Tibial artery (tissue), 4 donors: ENCODE data around the gene SHH.

ENCODE experiments used
- DNase-seq, 2 donors: peaks; one replicate each; pipeline ENCODE4 v3.0.0-alpha.2; 2019
- H3K27ac ChIP-seq, 2 donors: fragments of 200-600 bp; sonication (generic) in 1 of 2; 1 replicate in 1 of 2; 2 replicates in 1 of 2; pipeline ENCODE4 v1.5.1; 2018 to 2019; ENCODE audit warnings: mild to moderate bottlenecking in 1 of 2
- H3K27me3 ChIP-seq, 2 donors: fragments of 200-600 bp; sonication (generic) in 1 of 2; one replicate each; pipeline versions ENCODE4 v1.5.1 to v1.6.0; 2016 to 2019
- H3K36me3 ChIP-seq, 3 donors: fragments of 200-600 bp; sonication (generic) in 2 of 3; one replicate each; pipeline ENCODE4 v1.5.1; 2016 to 2019; ENCODE audit warnings: mild to moderate bottlenecking in 2 of 3
- H3K4me1 ChIP-seq, 4 donors: fragments of 200-600 bp; sonication (generic) in 2 of 4; 1 replicate in 3 of 4; 2 replicates in 1 of 4; pipeline ENCODE4 v1.5.1; 2016 to 2019
- H3K4me3 ChIP-seq, 2 donors: fragments of 200-600 bp; sonication (generic) in 1 of 2; 1 replicate in 1 of 2; 2 replicates in 1 of 2; pipeline ENCODE4 v1.5.1; 2018 to 2019; ENCODE audit warnings: mild to moderate bottlenecking in 2 of 2
- H3K9me3 ChIP-seq, 3 donors: fragments of 200-600 bp; sonication (generic) in 1 of 3; one replicate each; pipeline ENCODE4 v1.5.1; 2016 to 2019
- intact Hi-C: fragments of 100-400 bp; cut with DNase I; formaldehyde crosslinking; loops from one replicate; pipeline ENCODE4 v1.15.0; 2023; ENCODE audit warnings: low total_unique reads
- TF ChIP-seq, protein P1 (sequence below), 2 experiments: fragments of 200-600 bp in 1 of 2; fragments of 450-650 bp in 1 of 2; IDR thresholded peaks; one replicate each; pipeline ENCODE4 v1.5.1; 2017 to 2019; ENCODE audit warnings: antibody characterized with exemption in 2 of 2, mild to moderate bottlenecking in 1 of 2, moderate library complexity in 1 of 2

SHH gene

GRCh38 chr7:155804897-155805825 is 7.1 kb downstream of the SHH start:
- H3K4me3 ChIP-seq, result peak overlapping the region; percentile 29 to 43
- intact Hi-C loops, result loop anchor here (10.0 kb wide), 1 partner anchor 1010 kb away; no protein-coding TSS in a partner anchor
- DNase-seq, result no peak
- H3K4me1 ChIP-seq, result peaks cover 0 to 66% (median 59%) of the 10 kb centered on the region in 4 donors
- no peaks in the 10 kb centered on the region for H3K36me3 ChIP-seq
- TF ChIP-seq, protein P1, sequence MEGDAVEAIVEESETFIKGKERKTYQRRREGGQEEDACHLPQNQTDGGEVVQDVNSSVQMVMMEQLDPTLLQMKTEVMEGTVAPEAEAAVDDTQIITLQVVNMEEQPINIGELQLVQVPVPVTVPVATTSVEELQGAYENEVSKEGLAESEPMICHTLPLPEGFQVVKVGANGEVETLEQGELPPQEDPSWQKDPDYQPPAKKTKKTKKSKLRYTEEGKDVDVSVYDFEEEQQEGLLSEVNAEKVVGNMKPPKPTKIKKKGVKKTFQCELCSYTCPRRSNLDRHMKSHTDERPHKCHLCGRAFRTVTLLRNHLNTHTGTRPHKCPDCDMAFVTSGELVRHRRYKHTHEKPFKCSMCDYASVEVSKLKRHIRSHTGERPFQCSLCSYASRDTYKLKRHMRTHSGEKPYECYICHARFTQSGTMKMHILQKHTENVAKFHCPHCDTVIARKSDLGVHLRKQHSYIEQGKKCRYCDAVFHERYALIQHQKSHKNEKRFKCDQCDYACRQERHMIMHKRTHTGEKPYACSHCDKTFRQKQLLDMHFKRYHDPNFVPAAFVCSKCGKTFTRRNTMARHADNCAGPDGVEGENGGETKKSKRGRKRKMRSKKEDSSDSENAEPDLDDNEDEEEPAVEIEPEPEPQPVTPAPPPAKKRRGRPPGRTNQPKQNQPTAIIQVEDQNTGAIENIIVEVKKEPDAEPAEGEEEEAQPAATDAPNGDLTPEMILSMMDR (IDR thresholded peaks at IDR 0.05), result no peak
- no peaks in the 10 kb centered on the region for H3K9me3 ChIP-seq
- peaks cover 0 to 98% of the 10 kb centered on the region in 2 donors for H3K27me3 ChIP-seq
- H3K27ac ChIP-seq, result no peak overlapping the region

- H3K27ac ChIP-seq, result no peak overlapping the region
- H3K27me3 ChIP-seq, result peaks cover 0 to 98% of the 10 kb centered on the region in 2 donors
- peaks cover 0 to 59% (median 53%) of the 10 kb centered on the region in 4 donors for H3K4me1 ChIP-seq
- H3K9me3 ChIP-seq, result no peaks in the 10 kb centered on the region
- no peaks in the 10 kb centered on the region for H3K36me3 ChIP-seq
- peak overlapping the region in 1 of 2 donors; percentile 43 for H3K4me3 ChIP-seq
- TF ChIP-seq, protein P1 (IDR thresholded peaks at IDR 0.05), result no peak
- intact Hi-C loops, result loop anchor here (10.0 kb wide), 1 partner anchor 1010 kb away; no protein-coding TSS in a partner anchor
- DNase-seq, result no peak
Measured at GRCh38 chr7:155804431-155804831, 7.8 kb downstream of the SHH start.

- no peak for DNase-seq
- no peak overlapping the region for H3K27ac ChIP-seq
- TF ChIP-seq, protein P1 (IDR thresholded peaks at IDR 0.05), result no peak
- H3K4me3 ChIP-seq, result peak overlapping the region; percentile 1 to 43
- no peaks in the 10 kb centered on the region for H3K36me3 ChIP-seq
- intact Hi-C loops, result loop anchor here (10.0 kb wide), 1 partner anchor 1011 kb away; no protein-coding TSS in a partner anchor
- no peaks in the 10 kb centered on the region for H3K9me3 ChIP-seq
- peaks cover 0 to 51% (median 46%) of the 10 kb centered on the region in 4 donors for H3K4me1 ChIP-seq
- H3K27me3 ChIP-seq, result peaks cover 0 to 95% of the 10 kb centered on the region in 2 donors
Measured at GRCh38 chr7:155803418-155804376, 8.6 kb downstream of the SHH start.

DNA sequence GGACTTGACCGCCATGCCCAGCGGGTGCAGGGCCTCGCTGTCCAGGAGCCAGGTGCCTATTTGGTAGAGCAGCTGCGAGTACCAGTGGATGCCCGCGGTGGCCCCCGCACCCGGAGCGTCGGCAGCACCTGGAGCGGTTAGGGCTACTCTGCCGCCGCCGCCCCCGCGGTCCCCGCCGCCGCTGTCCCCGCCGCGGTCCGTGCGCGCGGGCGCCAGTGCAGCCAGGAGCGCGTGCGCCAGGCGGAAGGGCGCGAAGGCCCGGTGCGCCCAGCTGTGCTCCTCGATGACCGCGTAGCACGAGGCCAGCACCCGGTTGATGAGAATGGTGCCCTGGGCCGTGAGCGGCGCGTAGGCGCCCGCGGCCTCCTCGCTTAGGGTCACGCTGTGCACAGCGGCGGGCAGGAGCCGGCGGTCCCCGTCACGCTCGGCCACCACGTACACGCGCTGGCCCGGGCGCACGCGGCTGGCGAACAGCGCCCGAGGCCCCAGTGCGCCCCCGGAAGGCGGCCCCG is 9.3 kb downstream of the SHH start:
- TF ChIP-seq, protein P1 (IDR thresholded peaks at IDR 0.05), result no peak
- peaks cover 0 to 44% (median 39%) of the 10 kb centered on the region in 4 donors for H3K4me1 ChIP-seq
- no peaks in the 10 kb centered on the region for H3K36me3 ChIP-seq
- H3K27ac ChIP-seq, result no peak overlapping the region
- H3K9me3 ChIP-seq, result no peaks in the 10 kb centered on the region
- H3K4me3 ChIP-seq, result peak overlapping the region in 1 of 2 donors; percentile 43
- DNase-seq, result no peak
- peaks cover 0 to 94% of the 10 kb centered on the region in 2 donors for H3K27me3 ChIP-seq
- intact Hi-C loops, result loop anchor here (10.0 kb wide), 1 partner anchor 1012 kb away; no protein-coding TSS in a partner anchor

DNA sequence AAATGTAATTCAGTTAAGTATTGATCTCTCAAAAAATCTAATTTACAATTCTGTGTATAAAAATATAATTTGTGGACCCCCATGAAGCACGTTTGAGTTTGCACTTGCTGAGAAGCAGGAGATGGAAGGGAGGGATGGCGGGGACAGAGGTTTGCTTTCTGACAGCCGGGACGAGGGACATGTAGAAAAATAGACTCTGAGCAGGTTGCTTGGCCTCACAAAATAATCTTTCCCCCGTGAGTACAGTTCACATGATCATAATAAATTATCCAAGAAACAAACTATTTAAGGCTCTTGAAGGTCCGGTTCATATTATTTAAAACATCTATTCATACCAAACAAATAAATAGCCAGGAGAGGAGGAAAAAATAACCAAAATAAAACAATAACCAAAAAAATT is 10.0 kb downstream of the SHH start:
- TF ChIP-seq, protein P1 (IDR thresholded peaks at IDR 0.05), result no peak
- H3K36me3 ChIP-seq, result no peaks in the 10 kb centered on the region
- H3K4me1 ChIP-seq, result peaks cover 0 to 45% (median 40%) of the 10 kb centered on the region in 4 donors
- no peak overlapping the region for H3K27ac ChIP-seq
- intact Hi-C loops, result loop anchor here (10.0 kb wide), 1 partner anchor 1013 kb away; no protein-coding TSS in a partner anchor
- peaks cover 0 to 94% of the 10 kb centered on the region in 2 donors for H3K27me3 ChIP-seq
- H3K9me3 ChIP-seq, result no peaks in the 10 kb centered on the region
- no peak overlapping the region for H3K4me3 ChIP-seq
- no peak for DNase-seq
